Measurements from ENCODE around the gene ENPP3.

The ENPP3 gene

DNA sequence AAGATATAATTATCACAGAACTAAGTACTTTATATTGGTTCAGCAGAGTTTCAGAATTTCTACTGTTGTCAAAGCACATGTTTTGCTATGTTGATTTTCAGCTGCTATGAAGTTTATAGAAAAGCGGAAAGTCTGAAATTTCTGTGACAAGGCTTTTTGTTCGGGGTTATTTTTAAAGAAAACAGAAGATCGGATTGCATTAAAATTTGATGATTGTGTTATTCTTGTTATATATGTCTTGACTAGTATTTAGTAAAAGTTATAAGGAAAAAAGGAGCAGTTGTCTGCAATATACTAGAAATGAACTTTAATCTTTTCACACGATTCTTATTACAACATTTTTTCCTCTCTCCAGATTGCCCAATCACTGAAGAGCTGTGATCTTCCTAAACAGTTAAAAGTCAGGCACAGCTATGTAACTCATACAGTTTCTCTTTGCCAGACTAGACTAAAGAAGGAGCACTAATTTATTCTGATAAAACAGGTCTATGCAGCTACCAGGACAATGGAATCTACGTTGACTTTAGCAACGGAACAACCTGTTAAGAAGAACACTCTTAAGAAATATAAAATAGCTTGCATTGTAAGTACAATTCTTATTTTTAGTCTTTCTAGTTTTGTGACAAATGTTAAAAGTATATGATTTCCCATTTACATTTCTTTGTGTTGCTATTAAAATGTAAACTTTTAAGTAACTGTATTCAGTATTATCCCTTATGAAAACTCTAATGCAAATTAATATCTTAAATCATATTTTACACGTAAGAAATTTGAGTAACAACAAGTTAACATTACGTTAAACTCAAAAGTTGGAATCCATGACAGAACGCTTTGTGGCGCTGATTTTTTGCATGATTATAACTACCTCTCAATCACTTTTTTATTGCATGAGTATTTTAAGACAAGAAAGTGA, at the start of gene ENPP3:
TSS of gene ENPP3 (plus strand) at position 423 of the 913 bp plus-strand sequence. CDS start at position 506, 83 bp downstream.
- DNase-seq = no peak

DNA sequence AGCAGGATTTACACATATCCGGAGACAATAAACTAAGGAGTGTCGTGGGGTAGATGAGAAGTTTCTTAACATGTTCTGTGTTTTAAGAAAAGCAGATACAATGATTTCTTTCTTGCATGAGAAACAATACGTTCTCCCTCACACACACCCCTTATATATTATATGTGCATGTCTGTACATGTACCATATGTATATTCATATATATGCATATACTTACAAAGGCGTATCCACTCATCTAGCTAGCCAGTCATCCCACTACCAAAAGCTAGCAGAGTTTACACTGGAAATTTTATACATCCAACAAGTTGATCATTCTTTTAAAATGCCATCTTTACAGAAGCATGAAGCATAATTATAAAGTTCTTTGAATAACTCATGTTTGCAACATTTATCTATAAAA, 49.2 kb upstream of the ENPP3 start:
- no peak for DNase-seq

DNA sequence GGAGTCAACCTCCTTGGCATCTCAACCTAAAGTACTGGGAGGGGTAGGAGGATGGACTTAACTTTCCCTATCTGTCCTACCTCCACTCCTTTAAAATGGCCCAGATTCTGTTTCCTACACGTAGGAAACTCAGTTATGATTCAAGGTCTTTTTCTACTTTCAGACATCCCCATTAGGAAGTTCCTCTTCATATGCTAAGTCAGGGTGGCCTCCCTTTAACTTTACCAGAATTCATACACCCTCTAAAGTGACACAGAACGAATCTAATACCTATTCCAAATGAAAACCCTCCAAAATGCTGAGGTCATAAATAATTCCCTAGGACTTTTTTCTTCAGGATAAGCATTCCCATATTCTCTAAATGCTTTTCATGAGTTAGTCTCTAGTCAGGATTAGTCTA, 48.5 kb upstream of the ENPP3 start:
- no peak for DNase-seq

DNA sequence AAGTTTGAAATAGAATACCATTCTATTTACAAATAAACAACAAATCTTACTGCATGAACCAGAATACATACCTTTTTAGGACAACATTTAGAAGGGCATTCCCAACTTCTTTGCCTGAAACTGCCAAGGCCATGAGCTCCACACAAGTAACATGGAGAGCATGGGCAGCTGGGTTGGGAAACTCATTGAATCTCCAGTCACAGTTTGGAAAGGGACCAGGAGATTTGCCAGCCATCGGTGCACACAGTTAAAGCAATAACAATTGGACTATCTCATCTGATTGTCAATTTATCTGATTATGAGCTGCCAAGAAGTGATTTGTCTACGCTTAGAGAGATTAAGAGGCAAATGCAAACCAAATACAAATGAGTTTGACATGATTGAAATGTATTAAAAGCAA, 44.2 kb upstream of the ENPP3 start:
- DNase-seq = no peak

DNA sequence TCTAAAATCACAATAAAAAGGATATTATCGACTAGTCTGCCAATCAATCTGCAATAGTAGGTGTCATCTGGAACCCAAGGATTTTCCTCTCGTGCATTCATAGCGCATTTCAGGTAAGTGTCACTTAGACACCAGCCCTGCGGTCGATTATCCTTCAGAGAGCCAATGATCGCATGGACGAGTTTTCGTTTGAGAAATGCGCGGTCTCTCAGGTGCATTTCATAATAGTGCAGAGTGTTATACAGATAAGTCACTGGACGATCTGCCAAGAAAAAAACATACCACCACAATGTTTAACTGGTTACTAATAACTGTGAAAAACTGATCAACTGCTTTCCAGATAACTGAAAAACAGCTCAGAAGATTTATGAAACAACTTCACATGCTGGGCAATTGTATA, 43.0 kb upstream of the ENPP3 start:
- no peak for DNase-seq

DNA sequence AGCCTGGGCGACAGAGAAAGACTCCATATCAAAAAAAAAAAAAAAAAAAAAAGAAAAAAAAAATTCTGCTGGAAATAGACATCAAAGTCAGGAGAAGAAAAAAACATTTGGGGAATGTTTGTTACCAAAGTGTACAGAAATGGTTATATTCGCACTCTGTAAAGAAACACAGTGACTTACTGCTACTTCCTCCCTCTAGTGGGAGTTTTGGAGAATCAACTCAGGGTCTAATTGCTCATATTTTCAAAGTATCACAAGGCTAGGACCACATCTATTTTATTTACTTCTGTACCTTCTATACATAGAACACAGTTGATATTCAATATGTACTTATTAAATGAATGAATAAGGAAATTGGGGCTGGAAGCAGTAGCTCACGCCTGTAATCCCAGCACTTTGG, 39.7 kb upstream of the ENPP3 start:
- peak; percentile 5 for DNase-seq

DNA sequence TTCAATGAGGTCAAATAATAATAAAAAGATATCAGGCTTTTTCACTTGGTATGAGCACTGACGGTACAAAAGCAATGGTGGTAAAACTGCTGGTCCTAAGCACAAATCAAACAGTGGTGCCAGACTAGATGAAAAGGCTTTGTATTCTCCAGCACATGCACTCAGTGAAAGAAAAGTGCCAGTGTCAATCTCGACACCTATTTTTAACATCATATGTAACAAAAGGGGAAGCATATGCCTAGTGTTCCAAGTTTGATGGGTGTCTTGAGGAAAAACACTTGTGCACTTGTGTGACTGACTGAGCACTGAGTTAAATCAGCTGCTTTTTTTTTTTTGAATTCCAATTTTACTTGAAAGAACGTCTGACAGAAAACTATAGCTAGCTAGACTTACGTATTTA, 36.4 kb upstream of the ENPP3 start:
- DNase-seq = no peak

DNA sequence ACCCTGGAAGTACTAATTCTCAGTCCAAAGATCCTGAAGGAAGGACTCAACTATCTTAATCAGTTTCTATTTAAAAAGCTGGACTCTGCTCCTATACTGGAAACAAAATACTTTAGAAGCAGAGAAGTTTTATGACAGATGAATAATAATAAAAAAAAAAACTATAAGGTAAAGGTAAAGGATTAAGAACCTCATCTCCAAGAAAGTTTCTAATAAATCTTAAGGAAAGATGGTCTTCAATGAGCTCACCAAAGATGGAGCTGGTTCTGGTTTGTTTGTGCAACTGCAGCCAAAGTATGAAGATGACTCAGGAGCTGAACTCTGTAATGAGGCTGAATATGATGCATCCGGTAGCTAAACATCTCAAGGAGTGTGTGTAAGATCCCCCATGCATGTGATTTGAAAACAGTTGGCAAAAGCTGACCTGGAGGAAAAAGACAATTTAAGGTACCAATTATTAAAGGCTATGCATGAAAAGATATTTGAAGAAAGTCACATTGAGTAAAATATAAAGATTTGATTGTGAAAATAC, 34.3 kb upstream of the ENPP3 start:
- DNase-seq = no peak

DNA sequence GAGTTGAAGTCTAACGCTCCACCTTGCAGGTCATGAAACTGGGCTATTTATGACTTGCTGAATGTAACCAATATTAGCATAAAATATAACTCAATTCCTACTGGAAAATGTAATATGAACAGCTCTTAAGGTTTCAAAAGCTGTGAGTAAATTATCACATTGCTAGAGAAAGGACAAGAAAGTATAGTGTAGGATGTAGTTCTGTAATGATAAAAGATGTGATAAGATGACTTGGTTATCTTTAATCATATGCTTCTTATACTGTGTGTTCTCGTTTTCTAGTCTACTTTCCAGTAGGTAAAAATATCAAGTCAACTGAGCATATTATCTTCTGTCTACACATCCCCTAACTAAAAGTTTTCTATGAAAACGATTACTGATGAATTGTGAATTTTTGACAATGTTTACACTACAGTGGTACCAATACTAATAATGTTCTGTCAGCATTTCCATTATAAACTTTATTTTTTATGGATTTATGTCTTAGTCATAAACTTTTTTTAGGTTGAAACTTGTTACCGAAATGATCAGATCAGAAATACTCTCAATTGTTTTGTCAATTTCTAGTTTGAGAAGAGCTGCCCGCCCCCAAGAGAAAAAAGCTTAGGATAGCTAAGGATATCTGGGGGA, 23.7 kb upstream of the ENPP3 start:
- no peak for DNase-seq

DNA sequence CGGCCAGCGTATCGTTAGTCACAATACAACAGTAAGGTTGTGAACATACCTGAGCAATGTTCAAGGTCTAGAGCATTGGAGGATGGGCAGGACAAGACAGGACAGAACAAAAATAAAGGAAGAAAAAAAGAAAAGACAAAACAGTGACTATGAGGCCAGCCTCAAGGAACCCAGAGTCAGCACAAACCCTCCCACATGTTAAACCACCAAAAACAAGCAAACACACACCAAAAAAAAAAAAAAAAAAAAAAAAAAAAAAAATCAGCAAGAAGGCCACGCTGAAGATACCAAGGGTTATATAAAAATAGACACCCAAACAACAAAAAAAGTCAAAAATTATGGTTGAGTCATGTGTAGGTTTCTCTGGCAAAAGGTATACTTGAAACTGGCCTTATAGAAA, 21.8 kb upstream of the ENPP3 start:
- no peak for DNase-seq

DNA sequence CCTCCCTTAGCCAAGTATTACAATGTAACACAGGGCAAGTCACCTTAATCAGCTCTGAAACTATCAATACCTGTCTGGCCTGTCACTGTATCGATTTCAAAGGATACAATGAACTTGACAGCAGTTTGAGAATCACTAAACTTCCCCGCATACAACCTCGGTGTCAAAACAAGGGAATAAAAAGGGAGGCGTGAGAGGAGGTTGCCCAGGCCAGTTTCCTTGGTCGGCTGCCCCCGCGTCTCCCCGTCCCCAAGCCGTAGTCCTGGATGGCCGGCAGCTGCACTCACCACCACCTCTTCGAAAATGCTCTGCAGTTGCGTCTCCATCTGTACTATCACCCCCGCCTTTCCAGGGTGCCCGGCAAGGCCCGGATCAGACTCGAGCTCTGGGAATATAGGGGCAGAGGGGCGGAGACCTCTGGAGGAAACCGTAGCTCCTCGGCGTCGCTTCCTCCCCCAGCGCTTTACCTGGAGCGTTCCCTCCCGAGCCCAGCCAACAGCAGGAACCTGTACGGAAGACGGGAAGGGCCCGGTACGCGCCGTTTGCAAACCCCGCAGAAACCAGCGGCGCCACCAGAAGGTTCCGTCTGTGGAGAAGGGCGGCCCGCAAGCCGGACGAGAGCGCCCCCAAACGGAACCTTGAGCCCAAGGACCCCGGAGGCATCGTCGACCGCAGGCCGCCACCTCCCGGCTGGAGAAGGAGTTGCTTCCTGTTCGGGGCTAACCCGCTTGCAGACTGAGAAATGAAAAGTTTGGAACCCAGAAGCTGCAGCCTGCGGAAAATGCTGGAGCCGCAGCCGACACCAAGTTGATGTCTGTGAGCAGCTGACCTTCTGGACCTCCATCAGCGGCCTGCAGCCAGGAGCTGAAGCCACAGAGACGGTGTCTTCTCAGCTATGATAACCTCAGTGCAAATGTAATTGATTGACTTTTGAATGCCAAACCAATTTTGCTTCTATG, 9.1 kb upstream of the ENPP3 start, which contains the start of gene MED23:
TSS of gene MED23 (minus strand) at position 519 of the 959 bp plus-strand sequence. CDS start at position 326, 193 bp downstream.
- peak; percentile 98 for DNase-seq

DNA sequence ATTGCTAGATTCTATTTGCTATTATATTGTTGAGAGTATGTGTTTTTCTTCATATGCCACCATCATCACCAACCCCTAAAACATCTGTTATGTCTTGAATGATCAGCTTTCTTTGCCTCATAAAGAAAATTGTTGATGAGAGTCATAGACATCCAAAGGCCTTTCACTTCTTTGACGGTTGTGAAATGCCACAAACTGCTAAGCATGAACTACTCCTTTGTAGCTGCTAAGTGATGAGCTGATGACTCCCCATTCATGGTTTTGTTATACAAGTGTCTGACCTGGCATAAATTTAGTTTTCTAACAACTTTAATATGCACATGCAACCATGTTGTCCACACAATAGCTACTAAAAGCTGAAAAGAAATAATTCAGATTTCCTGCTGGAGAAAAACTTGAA, 8.4 kb upstream of the ENPP3 start:
- no peak for DNase-seq

DNA sequence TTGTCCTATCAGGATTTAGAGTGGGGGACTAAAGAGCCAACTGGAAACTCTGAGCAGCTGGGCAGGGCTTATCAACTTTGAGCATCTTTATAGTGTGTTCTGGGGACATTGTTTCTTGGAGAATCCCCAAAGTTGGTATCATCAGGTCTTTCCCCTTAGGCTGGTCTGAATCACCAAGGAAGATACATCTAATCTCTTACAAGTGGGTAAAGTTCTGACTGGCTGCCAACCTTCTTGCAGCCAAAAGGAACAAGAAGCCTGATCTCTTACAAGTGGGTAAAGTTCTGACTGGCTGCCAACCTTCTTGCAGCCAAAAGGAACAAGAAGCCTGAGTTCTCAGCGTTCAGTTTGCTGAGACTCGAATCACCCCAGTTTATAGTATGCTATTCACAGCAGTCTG, 7.5 kb upstream of the ENPP3 start:
- DNase-seq = no peak

DNA sequence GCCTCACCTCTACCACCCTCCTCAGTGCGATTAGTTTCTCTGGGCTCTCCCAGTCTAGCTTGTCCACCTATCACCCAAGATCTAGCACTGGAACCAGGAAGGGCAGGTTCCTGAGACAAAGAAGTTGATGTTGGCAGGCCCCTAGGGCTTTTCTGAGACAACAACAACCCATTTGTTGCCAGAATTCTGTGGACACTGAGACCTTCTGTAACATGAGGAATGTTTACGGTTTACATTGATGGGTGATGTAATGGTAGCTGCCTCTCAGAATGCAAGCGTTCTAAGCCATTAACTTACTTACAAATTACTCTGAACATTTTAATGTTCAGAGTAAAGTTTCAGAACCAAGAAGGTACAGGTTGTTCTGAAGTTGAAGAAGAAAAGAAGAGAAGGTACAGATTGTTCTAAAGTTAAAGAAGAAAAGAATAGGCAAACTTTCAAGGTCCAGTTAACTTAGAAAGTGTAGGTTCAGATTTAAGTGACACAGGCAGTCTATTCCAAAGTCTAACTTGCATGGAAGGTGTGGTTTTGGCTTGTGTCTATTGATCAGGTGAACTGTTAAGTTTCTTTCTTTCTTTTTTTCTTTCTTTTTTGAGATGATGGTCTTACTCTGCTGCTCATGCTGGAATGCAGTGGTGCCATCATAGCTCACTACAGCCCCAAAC, 5.3 kb upstream of the ENPP3 start:
- no peak for DNase-seq

DNA sequence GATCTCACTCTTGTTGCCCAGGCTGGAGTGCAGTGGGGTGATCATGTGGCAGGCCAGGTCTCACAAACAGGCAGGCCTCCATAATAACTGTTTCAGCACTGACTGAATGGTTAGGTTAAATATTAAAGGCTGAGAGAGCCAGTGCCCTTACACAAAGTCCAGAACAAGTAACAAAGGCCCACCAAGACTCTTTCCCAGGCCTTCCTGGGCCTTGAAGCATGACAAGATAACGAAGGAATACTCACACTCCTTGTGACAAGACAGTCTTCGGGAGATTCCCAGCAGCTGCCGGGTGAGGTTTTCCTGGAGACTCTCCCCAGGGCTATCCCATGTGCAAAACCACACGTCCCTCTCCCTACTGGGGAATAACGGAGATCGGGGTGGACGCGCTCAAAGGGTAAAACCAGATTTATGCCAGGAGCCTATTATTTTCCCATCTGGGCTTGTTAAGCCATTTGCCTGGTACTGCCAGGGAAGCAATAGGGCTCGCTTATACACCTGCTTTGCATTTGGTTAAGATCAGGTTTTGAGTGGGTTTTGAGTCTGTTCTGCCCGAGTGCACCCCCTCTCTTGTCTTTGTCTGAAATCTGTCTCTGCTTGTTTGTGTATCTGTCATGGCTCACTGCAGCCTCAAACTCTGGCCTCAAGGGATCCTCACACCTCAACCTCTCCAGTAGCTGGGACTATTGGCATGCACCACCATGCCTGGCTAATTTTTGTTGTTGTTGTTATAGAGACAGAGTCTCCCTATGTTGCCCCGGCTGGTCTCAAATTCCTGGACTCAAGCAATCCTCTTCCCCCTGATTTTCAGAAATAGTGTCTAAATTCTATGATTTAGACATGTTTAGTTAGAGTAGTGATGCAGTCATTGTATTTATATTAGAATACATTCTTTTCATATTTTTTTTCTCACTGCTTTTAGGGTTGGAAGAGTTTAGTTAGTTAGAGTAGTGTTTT, 1.4 kb upstream of the ENPP3 start:
- no peak for DNase-seq

DNA sequence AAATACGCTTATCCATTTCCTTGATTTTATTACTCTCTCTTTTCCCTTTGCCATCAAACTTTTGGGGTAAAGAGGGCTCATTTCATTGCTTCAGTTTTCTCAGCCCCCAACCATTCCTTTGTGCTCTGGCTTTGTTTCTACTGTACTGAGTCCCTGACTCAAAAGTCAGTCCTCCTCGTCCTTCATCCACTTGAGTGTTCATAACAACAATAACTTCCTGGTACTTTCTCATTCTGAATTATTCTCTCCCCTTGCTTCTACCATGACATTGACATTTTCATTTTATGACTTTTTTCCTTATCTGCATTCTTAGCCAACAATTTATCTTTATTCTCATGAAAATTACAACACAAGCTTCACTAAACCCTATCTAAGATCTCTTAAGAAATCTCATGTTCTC, 911 bp downstream of the ENPP3 start:
- DNase-seq = no peak

DNA sequence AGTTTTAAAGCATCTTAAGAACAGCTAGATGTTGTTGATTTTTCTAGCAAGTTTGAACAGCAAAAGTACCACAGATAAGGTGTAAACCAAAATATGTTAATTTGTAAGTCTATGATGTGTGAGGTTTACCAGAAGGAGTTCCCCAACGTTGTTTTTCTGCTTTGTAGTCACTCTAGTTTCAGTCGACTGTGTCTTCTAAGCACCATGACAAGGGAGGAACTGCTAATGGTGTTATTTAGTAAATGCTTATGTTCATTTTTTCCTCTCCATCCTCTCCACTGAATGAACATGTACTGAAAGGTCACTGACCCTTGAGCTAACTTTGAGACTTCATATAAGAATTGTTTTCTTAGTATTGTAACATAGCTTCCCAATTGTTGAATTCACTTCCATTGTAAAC, 3.0 kb downstream of the ENPP3 start:
- DNase-seq = no peak

DNA sequence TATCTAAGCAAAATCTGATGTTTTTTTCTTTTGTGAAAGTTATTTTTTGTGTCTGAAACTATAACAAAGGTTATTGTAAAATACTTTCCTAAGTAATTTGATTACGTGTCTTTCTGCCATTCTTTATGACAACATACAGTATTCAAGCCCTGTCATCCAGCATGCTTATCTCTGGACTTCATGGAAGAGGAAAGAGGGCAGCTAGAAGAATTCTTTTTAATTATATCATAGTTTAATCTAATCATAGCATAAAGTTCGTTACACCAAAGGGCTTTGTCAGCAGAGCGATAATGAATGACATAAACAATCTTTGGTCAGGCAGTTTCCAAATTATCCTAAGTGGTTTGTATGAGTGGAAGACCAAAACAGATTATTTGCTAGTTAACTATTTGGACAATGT, 3.5 kb downstream of the ENPP3 start:
- no peak for DNase-seq

DNA sequence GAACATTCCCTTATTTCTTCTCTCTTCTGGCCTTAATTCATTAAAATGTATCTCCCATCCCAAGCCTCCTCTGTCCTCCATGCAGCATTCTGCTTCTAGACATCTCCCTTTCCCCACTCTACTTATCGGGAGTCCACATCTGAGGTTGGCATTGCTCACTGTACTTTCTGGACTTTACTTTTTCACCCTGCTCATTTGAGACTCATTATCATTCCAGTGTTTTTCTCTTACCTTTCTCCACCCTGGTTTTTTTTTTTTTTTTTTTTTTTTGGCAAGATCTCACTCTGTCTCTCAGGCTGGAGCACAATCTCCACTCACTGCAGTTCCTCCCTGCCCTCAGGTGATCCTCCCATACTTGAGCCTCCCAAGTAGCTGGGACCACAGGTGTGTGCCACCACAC, 4.5 kb downstream of the ENPP3 start:
- DNase-seq = no peak

DNA sequence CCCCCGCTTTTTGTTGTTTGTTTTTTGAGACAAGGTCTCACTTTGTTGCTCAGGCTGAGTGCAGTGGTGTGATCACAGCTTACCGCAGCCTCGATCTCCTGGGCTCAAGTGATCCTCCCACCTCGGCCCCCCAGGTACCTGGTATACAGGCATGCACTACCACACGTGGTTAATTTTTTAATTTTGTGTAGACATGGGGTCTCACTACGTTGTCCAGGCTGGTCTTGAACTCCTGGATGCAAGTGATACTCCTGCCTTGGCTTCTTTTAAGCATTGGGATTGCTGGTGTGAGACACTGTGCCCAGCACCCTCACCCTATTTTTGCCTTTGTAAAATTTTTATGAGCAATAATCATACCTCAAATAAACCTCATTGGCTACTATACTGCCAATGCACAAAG, 5.5 kb downstream of the ENPP3 start:
- no peak for DNase-seq

DNA sequence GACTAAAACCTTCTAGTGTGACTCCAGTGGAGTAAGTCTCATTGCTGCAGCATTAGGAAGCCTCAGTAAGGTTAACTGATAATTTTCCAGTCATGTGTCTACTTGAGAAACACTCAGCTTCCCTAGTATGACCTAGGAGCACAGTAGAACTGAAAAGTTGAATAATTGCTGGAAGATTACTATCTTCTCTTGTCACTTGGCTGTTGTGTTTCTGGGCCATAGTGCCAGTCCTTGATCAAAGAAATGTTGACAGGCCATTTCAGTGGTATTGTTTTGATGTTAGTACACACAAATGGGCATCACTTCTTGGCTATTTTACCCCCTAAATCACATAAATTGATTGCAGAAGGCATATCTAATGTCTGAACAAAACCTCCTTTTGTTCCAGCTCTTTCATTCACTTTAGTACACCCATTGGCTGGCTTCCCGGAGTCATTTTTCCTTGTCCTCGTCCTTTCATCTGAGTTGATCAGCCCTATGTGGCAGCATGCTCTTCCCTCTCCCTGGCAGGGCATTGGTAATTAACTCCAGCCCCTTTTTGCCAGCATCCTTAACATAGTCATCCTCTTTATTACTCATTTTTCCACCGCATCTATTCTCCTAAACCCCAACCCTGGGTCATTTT, 6.0 kb downstream of the ENPP3 start:
- DNase-seq = no peak
